ENCODE measurements around the gene VPS37D. TPM values are rescaled to one million over a fixed set of nuclear protein-coding genes. Genes with fewer than 3 reads are reported as not detected.

The VPS37D gene
- total RNA-seq, 1 donor = 5.8 TPM

- Histone ChIP-seq H3K79me2 (ENCODE audit: insufficient read depth, low read length) (peaks cover 49% of the 10 kb centered on the region), H3K27me3 (ENCODE audit: insufficient read depth, low read length) (no peaks in the 10 kb centered on the region), H3K27ac (ENCODE audit: low read depth, low read length) (no peak overlapping the region), H3K36me3 (ENCODE audit: insufficient read depth, low read length) (peaks cover 46% of the 10 kb centered on the region), H3K9me3 (ENCODE audit: low read depth, low read length) (no peaks in the 10 kb centered on the region), H3K4me1 (ENCODE audit: insufficient read depth, low read length) (peaks cover 5% of the 10 kb centered on the region), H2AFZ (ENCODE audit: low read length) (no peak overlapping the region), H4K20me1 (ENCODE audit: insufficient read depth, low read length) (peaks cover 10% of the 10 kb centered on the region), H3K4me3 (ENCODE audit: insufficient read depth, low read length) (no peak overlapping the region), H3K4me2 (ENCODE audit: insufficient read depth, low read length) (no peak overlapping the region)
- TF ChIP-seq CTCF (IDR thresholded peaks at IDR 0.05; ENCODE audit: extremely low read depth, low read depth, low read length) = no peak
- no peak for DNase-seq (ENCODE audit: insufficient read length, low spot score, missing footprints)
Observed at GRCh38 chr7:73688288-73688687, 20.7 kb downstream of the VPS37D start.

GRCh38 chr7:73690646-73691045 is 23.0 kb downstream of the VPS37D start:
- H3K4me3 ChIP-seq (ENCODE audit: insufficient read depth, low read length) = no peak overlapping the region
- H3K4me1 ChIP-seq (ENCODE audit: insufficient read depth, low read length) = no peaks in the 10 kb centered on the region
- no peak overlapping the region for H2AFZ ChIP-seq (ENCODE audit: low read length)
- peaks cover 64% of the 10 kb centered on the region for H3K36me3 ChIP-seq (ENCODE audit: insufficient read depth, low read length)
- peak; percentile 52 for DNase-seq (ENCODE audit: insufficient read length, low spot score, missing footprints)
- no peak for TF ChIP-seq CTCF (IDR thresholded peaks at IDR 0.05; ENCODE audit: extremely low read depth, low read depth, low read length)
- H3K9me3 ChIP-seq (ENCODE audit: low read depth, low read length) = no peaks in the 10 kb centered on the region
- peaks cover 27% of the 10 kb centered on the region for H3K79me2 ChIP-seq (ENCODE audit: insufficient read depth, low read length)
- H3K27me3 ChIP-seq (ENCODE audit: insufficient read depth, low read length) = no peaks in the 10 kb centered on the region
- no peak overlapping the region for H3K4me2 ChIP-seq (ENCODE audit: insufficient read depth, low read length)
- H3K27ac ChIP-seq (ENCODE audit: low read depth, low read length) = no peak overlapping the region
- H4K20me1 ChIP-seq (ENCODE audit: insufficient read depth, low read length) = peaks cover 10% of the 10 kb centered on the region

GRCh38 chr7:73696372-73696771 is 28.7 kb downstream of the VPS37D start:
- Histone ChIP-seq H3K36me3 (ENCODE audit: insufficient read depth, low read length) (peaks cover 79% of the 10 kb centered on the region), H2AFZ (ENCODE audit: low read length) (no peak overlapping the region), H3K4me3 (ENCODE audit: insufficient read depth, low read length) (no peak overlapping the region), H3K79me2 (ENCODE audit: insufficient read depth, low read length) (no peaks in the 10 kb centered on the region), H3K4me2 (ENCODE audit: insufficient read depth, low read length) (no peak overlapping the region), H3K4me1 (ENCODE audit: insufficient read depth, low read length) (no peaks in the 10 kb centered on the region), H4K20me1 (ENCODE audit: insufficient read depth, low read length) (peaks cover 12% of the 10 kb centered on the region), H3K27ac (ENCODE audit: low read depth, low read length) (no peak overlapping the region), H3K9me3 (ENCODE audit: low read depth, low read length) (no peaks in the 10 kb centered on the region), H3K27me3 (ENCODE audit: insufficient read depth, low read length) (no peaks in the 10 kb centered on the region)
- peak; percentile 73 for DNase-seq (ENCODE audit: insufficient read length, low spot score, missing footprints)
- TF ChIP-seq CTCF (IDR thresholded peaks at IDR 0.05; ENCODE audit: extremely low read depth, low read depth, low read length) = no peak

GRCh38 chr7:73698410-73698809 is 30.8 kb downstream of the VPS37D start:
- Histone ChIP-seq H3K4me3 (ENCODE audit: insufficient read depth, low read length) (no peak overlapping the region), H3K27ac (ENCODE audit: low read depth, low read length) (no peak overlapping the region), H4K20me1 (ENCODE audit: insufficient read depth, low read length) (peaks cover 17% of the 10 kb centered on the region), H3K79me2 (ENCODE audit: insufficient read depth, low read length) (peaks cover 3% of the 10 kb centered on the region), H3K9me3 (ENCODE audit: low read depth, low read length) (no peaks in the 10 kb centered on the region), H3K27me3 (ENCODE audit: insufficient read depth, low read length) (no peaks in the 10 kb centered on the region), H2AFZ (ENCODE audit: low read length) (no peak overlapping the region), H3K4me2 (ENCODE audit: insufficient read depth, low read length) (no peak overlapping the region), H3K36me3 (ENCODE audit: insufficient read depth, low read length) (peaks cover 81% of the 10 kb centered on the region), H3K4me1 (ENCODE audit: insufficient read depth, low read length) (no peaks in the 10 kb centered on the region)
- no peak for TF ChIP-seq CTCF (IDR thresholded peaks at IDR 0.05; ENCODE audit: extremely low read depth, low read depth, low read length)
- peak; percentile 46 for DNase-seq (ENCODE audit: insufficient read length, low spot score, missing footprints)

Measured in osteoblast (primary cell).